BE2C (cell line): Measurements from ENCODE around the gene SLC25A41.

ENCODE experiments used
- DNase-seq: peaks from one replicate; pipeline ENCODE4 v3.0.0-alpha.2; 2020
- H3K27me3 ChIP-seq: fragments of 250-450 bp; sonication (Bioruptor Pico); 2 replicates; pipeline ENCODE4 v1.5.1; 2020; ENCODE audit warnings: mild to moderate bottlenecking
- H3K36me3 ChIP-seq: fragments of 250-450 bp; sonication (Bioruptor Pico); 2 replicates; pipeline ENCODE4 v1.5.1; 2020; ENCODE audit warnings: mild to moderate bottlenecking
- H3K4me1 ChIP-seq: fragments of 250-450 bp; sonication (Bioruptor Pico); 2 replicates; pipeline ENCODE4 v1.5.1; 2020
- H3K4me3 ChIP-seq: 2 replicates; pipeline ENCODE4 v1.5.1; 2011; ENCODE audit warnings: low read depth, low read length
- H3K9me3 ChIP-seq: fragments of 250-450 bp; sonication (Bioruptor Pico); 2 replicates; pipeline ENCODE4 v1.5.1; 2020
- CTCF ChIP-seq: IDR thresholded peaks from 2 replicates; pipeline ENCODE4 v1.5.1; 2012; ENCODE audit warnings: mild to moderate bottlenecking, low read depth, low read length

The SLC25A41 gene

DNA sequence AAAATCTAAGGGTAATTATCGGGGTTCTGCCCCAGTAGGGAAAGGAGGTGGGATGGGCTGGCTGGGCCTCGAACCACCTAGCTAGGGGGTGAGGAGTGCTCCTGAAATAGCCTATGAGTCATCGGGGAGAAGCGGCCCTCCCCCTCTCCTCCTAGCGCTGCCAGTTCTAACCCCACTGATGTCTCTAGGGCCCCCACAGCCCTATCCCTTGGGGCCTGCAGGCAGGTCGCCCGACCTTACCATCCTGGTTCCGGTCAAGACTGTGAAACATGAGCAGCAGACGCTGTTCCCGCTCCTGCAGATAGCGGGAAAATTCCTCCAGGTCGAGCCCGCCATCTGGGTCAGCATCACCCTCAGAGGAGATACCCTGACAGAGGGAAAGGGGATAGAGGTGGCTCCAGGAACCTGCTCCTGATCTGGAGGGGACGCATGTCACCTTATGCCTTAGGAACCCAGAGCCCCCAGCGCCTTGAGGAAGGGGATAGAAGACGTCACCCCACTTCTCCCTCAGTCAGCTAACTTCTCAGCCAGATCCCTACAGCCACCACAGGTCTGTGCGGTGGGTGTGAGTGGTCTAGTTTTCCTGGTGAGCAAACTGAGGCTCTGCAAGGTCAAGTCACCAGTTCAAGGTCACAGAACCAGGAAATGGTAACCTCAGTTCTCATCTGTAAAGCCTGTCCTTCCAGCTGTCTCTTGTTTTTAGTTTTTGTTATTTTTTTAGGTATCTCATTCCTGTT, 24.6 kb upstream of the SLC25A41 start:
- Histone ChIP-seq H3K4me3 (peak overlapping the region; percentile 74), H3K27me3 (no peaks in the 10 kb centered on the region), H3K4me1 (no peaks in the 10 kb centered on the region), H3K9me3 (peaks cover 11% of the 10 kb centered on the region; the same call in 1 of the 2 replicates), H3K36me3 (peaks cover 17% of the 10 kb centered on the region)
- no peak for DNase-seq
- TF ChIP-seq CTCF: no peak

DNA sequence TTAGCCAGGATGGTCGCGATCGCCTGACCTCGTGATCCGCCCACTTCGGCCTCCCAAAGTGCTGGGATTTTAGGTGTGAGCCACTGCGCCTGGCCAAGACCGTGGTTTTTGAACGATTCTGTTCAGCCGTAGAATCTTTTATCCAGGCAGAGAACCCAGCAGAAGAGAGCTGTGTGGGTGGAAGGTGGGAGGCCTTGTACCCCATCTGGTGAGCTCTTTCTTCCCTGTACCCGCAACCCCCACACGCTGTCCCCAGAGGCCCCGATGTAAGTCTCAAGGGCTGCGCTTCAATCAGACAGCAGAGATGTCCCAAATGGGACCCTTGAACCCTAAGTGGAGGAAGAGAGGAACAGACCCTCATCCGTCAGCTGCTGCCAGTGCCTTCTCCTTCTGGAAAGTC, 22.4 kb upstream of the SLC25A41 start:
- peaks cover 11% of the 10 kb centered on the region; the same call in 1 of the 2 replicates for H3K9me3 ChIP-seq
- peaks cover 17% of the 10 kb centered on the region for H3K36me3 ChIP-seq

DNA sequence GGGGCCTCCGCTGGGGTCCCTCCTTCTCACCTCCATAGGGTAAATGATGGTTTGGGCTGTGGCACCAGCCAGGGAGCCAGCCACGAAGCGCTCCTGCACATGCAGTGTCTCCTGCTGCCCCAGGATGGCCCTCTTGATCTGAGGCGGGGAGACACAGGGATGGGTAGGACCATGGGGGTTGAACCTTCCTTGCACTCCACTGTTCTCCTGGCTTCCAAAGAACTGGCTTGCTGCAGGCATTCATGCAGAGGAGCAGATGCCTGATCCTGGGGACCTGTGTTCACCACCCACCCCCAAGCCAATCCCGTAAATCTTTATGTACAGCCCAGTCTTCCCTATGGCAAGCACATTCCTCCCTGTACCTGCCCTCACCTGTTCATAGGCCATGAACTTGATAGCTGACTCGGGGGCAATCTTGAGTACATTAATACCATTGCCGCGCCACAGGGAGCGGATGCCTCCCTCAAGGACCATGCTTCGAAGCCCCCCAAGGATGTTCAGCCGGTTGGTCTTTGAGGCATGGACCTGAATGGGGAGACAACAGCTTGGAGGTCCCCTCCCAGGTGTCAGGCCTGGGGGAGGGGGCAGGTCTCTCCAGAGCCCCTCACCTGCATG, 20.5 kb upstream of the SLC25A41 start:
- Histone ChIP-seq H3K9me3 (peaks cover 11% of the 10 kb centered on the region; the same call in 1 of the 2 replicates), H3K4me3 (no peak overlapping the region), H3K36me3 (peaks cover 17% of the 10 kb centered on the region), H3K27me3 (no peaks in the 10 kb centered on the region), H3K4me1 (no peaks in the 10 kb centered on the region)
- TF ChIP-seq CTCF: no peak
- DNase-seq: no peak

More for the DNA sequence above, 22.4 kb upstream of the SLC25A41 start:
- Histone ChIP-seq H3K4me1 (no peaks in the 10 kb centered on the region), H3K27me3 (no peaks in the 10 kb centered on the region), H3K4me3 (no peak overlapping the region)
- TF ChIP-seq CTCF: no peak
- no peak for DNase-seq

GRCh38 chr19:6452899-6453298, 19.3 kb upstream of the SLC25A41 start:
- Histone ChIP-seq H3K36me3 (peaks cover 17% of the 10 kb centered on the region), H3K4me1 (no peaks in the 10 kb centered on the region)
- DNase-seq: no peak

DNA sequence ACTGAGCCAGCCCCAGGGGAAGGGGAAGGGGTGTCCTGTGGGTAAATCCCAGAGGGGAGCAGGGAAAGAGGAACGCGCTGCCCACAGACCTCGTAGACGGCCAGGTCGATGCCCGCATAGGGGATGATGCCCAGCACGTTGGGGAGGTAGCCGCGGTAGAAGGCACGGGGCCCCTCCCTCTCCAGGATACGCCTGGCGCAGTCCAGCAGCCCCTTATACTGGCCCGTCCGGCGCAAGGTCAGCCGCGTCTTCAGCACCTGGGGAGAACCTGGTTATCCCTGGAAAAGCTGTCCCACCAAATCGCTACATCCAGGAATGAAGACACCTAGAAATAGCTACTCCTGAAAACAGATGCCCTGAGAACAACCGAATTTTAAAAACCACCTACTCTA, 18.7 kb upstream of the SLC25A41 start:
- TF ChIP-seq CTCF: no peak
- Histone ChIP-seq H3K4me3 (no peak overlapping the region), H3K4me1 (no peaks in the 10 kb centered on the region), H3K9me3 (peaks cover 11% of the 10 kb centered on the region; the same call in 1 of the 2 replicates), H3K27me3 (no peaks in the 10 kb centered on the region), H3K36me3 (peaks cover 17% of the 10 kb centered on the region)
- DNase-seq: no peak

More at GRCh38 chr19:6452899-6453298, 19.3 kb upstream of the SLC25A41 start:
- TF ChIP-seq CTCF: no peak
- H3K27me3 ChIP-seq: no peaks in the 10 kb centered on the region
- no peak overlapping the region for H3K4me3 ChIP-seq
- H3K9me3 ChIP-seq: peaks cover 11% of the 10 kb centered on the region; the same call in 1 of the 2 replicates

GRCh38 chr19:6451583-6452222, 18.1 kb upstream of the SLC25A41 start:
- Histone ChIP-seq H3K9me3 (peaks cover 11% of the 10 kb centered on the region; the same call in 1 of the 2 replicates), H3K4me1 (no peaks in the 10 kb centered on the region), H3K27me3 (no peaks in the 10 kb centered on the region), H3K4me3 (no peak overlapping the region), H3K36me3 (peaks cover 17% of the 10 kb centered on the region)
- no peak for TF ChIP-seq CTCF
- no peak for DNase-seq
